Measurements from ENCODE around the gene CLCN7.

The CLCN7 gene

GRCh38 chr16:1398351-1398750, 76.5 kb downstream of the CLCN7 start:
- DNase-seq, result no peak

- no peak for DNase-seq
Observed at GRCh38 chr16:1397779-1398178, 77.0 kb downstream of the CLCN7 start.

- DNase-seq, result no peak
Observed at GRCh38 chr16:1395444-1396031, 79.3 kb downstream of the CLCN7 start.
